NB4 (cell line): ENCODE data around the gene PPP1R3C.

ENCODE experiments used
- DNase-seq: peaks from one replicate; pipeline ENCODE4 v3.0.0; 2010; ENCODE audit warnings: low read depth
- H3K4me3 ChIP-seq: one replicate; pipeline ENCODE4 v1.5.1; 2011; ENCODE audit warnings: mild to moderate bottlenecking, low read depth, low read length, moderate library complexity
- MYC ChIP-seq: IDR thresholded peaks from 2 replicates; pipeline ENCODE4 v1.6.1; 2011; ENCODE audit warnings: low read depth, low read length
- POLR2A ChIP-seq: IDR thresholded peaks from 2 replicates; pipeline ENCODE4 v1.6.1; 2011; ENCODE audit warnings: mild to moderate bottlenecking; ENCODE audit not compliant: insufficient read length; ENCODE audit errors: extremely low read depth
- TF ChIP-seq, protein P1 (sequence below): IDR thresholded peaks from one replicate; pipeline ENCODE4 v1.5.1; 2012; ENCODE audit warnings: low read depth, low read length
- TF ChIP-seq, protein P2 (sequence below): IDR thresholded peaks from 2 replicates; pipeline ENCODE4 v1.6.1; 2011; ENCODE audit warnings: low read depth, low read length

The PPP1R3C gene

DNA sequence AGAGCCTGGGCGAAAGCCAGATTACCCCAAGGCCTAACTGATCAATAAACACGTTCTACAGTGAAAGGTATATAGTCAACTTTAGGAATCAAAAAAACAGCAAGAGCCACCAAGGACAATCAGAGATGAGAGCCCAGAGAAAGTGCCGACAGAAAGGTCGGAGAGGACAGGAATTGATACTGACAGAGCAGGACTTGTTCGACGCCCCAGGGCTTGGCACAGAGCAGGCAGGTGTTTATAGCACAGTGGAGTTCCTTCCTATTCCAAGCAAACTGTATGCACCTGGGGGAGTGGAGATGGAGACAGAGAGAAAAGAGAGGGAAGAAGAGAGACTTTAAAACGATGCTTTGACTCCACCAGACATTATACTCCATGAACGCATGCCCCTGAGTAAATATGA is 39.5 kb downstream of the PPP1R3C start:
- TF ChIP-seq, protein P1, sequence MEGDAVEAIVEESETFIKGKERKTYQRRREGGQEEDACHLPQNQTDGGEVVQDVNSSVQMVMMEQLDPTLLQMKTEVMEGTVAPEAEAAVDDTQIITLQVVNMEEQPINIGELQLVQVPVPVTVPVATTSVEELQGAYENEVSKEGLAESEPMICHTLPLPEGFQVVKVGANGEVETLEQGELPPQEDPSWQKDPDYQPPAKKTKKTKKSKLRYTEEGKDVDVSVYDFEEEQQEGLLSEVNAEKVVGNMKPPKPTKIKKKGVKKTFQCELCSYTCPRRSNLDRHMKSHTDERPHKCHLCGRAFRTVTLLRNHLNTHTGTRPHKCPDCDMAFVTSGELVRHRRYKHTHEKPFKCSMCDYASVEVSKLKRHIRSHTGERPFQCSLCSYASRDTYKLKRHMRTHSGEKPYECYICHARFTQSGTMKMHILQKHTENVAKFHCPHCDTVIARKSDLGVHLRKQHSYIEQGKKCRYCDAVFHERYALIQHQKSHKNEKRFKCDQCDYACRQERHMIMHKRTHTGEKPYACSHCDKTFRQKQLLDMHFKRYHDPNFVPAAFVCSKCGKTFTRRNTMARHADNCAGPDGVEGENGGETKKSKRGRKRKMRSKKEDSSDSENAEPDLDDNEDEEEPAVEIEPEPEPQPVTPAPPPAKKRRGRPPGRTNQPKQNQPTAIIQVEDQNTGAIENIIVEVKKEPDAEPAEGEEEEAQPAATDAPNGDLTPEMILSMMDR, result no peak
- H3K4me3 ChIP-seq, result no peak overlapping the region
- DNase-seq, result no peak

DNA sequence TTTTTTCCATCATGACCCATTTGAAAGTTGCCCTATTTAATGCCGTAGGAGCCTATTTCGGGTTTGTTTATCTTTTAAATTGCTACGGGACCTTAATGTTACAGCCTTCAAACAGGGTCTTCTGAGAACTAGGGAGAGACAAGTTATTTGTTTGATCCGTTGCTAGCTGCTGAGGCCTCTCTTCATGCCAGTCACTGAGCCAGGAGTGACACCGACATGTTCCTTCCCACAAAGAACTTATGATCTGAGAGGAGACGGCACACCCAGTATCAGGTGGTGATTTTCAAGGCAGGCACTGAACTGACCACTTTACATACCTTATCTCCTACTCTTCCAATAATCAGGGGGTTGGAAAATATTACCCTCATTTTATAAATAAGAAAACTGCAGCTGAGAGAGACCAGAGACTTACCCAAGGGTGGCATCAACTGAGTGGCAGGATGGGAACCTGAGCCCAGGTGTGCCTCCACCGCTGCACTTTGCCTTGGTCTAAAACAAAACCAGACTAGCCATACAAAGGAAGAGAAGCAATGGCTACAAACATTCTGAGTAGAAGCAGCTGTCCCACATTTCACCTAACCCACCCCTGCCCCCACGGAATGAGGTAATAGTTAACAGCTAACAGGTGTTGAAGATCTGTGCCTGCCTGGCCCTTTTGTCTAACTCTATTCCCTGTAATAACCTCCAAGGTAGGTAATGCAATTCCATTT is 40.5 kb downstream of the PPP1R3C start:
- no peak for DNase-seq
- TF ChIP-seq, protein P2, sequence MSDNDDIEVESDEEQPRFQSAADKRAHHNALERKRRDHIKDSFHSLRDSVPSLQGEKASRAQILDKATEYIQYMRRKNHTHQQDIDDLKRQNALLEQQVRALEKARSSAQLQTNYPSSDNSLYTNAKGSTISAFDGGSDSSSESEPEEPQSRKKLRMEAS, result no peak
- TF ChIP-seq POLR2A (no peak), MYC (no peak)
- TF ChIP-seq, protein P1, result no peak

DNA sequence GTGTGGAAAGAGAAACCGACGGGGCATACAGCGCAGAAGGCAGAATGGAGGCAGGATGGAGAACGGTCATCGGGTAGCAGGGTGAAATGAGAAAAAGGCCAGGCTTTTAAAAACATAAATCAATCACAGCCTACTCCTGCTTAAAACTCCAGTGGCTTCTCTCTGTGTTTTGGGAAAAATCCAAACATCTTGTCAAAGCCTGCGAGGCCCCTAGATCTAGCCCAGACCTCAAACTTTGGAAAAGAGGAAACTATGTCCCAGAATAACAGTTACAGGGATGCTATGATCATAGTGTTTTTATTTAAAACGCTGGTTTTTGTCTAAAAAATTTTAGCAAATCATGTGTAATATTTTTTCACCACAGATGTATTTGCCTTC is 41.1 kb downstream of the PPP1R3C start:
- DNase-seq, result no peak
- H3K4me3 ChIP-seq, result no peak overlapping the region
- TF ChIP-seq, protein P1, result no peak
- TF ChIP-seq, protein P2, result no peak
- TF ChIP-seq POLR2A (no peak), MYC (no peak)

More for the DNA sequence above, 40.5 kb downstream of the PPP1R3C start:
- no peak overlapping the region for H3K4me3 ChIP-seq

DNA sequence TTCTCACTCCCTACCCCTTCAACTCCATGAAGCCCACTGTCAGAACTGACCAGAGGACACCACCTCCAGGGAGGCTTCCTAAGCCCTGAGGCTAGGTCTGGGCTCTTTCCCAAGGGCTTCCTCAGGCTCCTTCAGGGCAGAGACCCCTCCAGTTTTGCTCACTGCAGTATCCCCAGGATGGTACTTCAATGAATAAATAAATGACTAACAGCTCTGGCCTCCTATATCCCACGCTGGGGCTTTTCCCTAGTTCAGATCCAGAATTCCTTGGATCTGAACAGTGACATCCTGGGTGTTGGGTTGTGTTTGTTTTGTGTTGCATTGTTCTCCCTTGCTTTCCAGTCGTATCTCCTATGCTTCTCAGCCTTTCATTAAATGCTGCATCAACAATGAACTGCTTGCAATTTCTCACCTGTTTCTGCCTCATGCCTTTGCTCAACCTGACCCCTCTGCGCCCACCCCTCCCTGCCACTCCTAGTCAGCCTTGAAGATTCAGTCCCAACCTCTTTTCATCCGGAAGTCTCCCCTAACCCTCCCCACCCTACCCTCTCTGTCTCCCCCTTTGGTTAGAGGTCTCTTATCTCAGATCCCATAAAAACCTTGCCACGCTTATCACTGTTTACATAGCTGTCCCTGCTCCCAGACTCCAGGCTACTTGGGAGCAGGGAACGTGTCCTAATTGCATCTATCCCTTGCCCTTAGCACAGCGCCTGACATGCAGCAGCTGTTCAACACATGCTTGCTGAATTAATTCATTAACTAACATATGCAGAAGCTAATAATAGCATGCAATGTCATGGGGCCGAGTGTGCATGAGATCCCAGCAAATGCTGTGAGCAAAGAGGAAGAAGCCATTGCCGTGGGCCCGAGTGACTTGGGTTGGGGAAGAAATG is 41.7 kb downstream of the PPP1R3C start:
- no peak for DNase-seq
- TF ChIP-seq MYC (no peak), POLR2A (no peak)
- TF ChIP-seq, protein P2, result no peak
- TF ChIP-seq, protein P1, result no peak
- H3K4me3 ChIP-seq, result no peak overlapping the region

DNA sequence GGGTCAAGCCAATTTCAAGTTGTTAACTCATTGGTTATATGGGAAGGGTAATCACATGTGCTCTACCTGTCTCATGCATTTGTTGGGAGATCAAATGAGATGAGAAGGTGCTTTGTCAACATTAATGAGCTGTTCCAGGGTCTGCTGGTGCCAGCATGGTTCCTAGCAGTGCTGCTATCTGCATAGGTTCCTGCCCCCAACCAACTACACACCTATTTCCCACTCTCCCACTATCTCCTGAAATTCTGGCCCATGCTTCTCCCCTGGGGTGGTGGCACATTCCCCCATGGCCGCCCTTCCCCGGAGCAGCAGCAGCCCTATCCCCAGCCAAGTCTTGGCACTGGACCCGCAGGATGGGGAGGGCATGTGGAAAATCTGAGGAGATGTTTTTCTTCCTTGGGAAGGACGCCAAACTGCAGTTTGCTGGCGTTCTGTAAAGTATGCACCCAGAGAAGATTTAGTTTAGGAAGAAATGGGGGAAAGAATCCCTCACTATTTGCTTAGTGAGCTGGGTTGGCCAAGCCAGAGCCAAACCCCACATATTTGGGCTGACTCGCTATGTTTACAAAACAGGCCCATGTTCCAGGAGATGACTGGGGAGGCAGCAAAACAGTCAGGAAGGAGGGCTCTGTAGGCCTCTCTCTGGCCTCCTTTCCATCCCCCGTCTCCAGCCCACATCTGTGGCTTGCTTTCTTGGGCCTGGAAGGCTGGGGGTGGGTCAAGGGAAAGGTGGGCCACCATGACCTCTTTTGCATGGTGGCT is 42.5 kb downstream of the PPP1R3C start:
- TF ChIP-seq, protein P1, result no peak
- TF ChIP-seq MYC (no peak), POLR2A (no peak)
- TF ChIP-seq, protein P2, result no peak
- DNase-seq, result no peak
- no peak overlapping the region for H3K4me3 ChIP-seq
